Limb (tissue), 2 donors: Measurements from ENCODE around the gene SIGLEC14.
A peak's percentile ranks its signal among the peaks of the same experiment; 100 is the strongest.

Experiments used
- DNase-seq, 2 donors: peaks; one replicate each; pipeline ENCODE4 v3.0.0-alpha.2; 2016; ENCODE audit errors: extremely low spot score in 2 of 2

The SIGLEC14 gene

GRCh38 chr19:51621178-51621577, 25.4 kb downstream of the SIGLEC14 start:
- no peak for DNase-seq

GRCh38 chr19:51615991-51616390, 30.6 kb downstream of the SIGLEC14 start:
- no peak for DNase-seq

- DNase-seq, result no peak
These were observed 31.8 kb downstream of the SIGLEC14 start for GRCh38 chr19:51614789-51615188.

GRCh38 chr19:51610576-51610975, 36.0 kb downstream of the SIGLEC14 start:
- DNase-seq, result no peak

GRCh38 chr19:51607920-51608562, 38.6 kb downstream of the SIGLEC14 start:
- DNase-seq, result peak; percentile 16 to 77

GRCh38 chr19:51607077-51607476, 39.5 kb downstream of the SIGLEC14 start:
- no peak for DNase-seq

GRCh38 chr19:51602189-51602854, 44.3 kb downstream of the SIGLEC14 start:
- no peak for DNase-seq

- no peak for DNase-seq
These were observed 45.6 kb downstream of the SIGLEC14 start for GRCh38 chr19:51600940-51601580.

- no peak for DNase-seq
These were observed 47.5 kb downstream of the SIGLEC14 start for GRCh38 chr19:51599084-51599483.

GRCh38 chr19:51598159-51598915, 48.3 kb downstream of the SIGLEC14 start:
- DNase-seq, result no peak

- DNase-seq, result no peak
These were observed 51.1 kb downstream of the SIGLEC14 start for GRCh38 chr19:51595190-51596175.

- no peak for DNase-seq
These were observed 51.9 kb downstream of the SIGLEC14 start for GRCh38 chr19:51594774-51595109.

- DNase-seq, result peak; percentile 98
These were observed 52.5 kb downstream of the SIGLEC14 start for GRCh38 chr19:51593969-51594773.

- no peak for DNase-seq
These were observed 53.3 kb downstream of the SIGLEC14 start for GRCh38 chr19:51593138-51593890.
